ENCODE measurements around the gene LGALS3BP. TPM values are rescaled to one million over a fixed set of nuclear protein-coding genes. Genes with fewer than 3 reads are reported as not detected.

Gene LGALS3BP
- total and polyA plus RNA-seq, 2 of the 13 experiments (the other 11 are each of a cell fraction or from before 2014, with no cell fraction given), result 137 to 332 TPM

DNA sequence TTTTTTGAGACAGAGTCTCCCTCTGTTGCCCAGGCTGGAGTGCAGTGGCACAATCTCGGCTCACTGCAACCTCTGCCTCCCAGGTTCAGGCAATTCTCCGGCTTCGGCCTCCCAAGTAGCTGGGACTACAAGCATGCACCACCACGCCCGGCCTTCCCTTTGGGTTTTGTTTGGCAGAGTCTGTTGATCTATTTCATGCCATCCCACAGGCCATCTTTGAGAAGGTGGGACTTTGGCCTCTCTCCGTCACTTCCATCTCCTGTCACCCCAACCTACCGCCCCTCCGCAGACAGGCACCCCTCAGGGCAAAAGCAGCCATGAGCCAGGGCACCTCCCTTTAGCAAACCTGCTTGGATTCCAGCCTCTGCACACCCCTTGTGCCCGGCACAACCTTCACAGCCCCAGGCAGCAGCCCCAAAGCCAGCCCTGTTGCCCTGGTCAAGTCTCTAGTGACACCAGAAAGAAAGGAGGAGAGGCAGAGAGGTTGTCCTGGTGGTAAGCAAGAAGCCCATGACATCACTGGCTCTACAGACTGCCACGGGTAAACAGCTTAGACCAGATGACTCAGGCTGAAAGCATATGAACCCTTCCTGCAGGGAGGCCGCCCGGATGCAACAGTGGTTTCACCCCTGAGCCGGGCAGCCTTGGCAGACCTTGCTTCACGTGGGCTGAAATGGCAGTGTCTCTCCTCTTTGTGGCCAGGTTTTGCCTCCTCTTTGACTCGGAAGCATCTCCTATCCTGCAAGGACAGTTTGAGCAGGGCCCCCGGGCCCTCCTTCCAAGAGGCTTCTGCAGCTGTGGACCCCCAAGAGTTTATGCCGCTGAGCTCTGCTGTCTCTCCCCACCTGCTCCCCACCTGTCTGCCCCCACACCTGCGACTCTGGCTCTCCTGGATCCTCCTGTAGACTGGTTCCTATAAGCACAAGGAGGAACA lies 46.4 kb downstream of the LGALS3BP start (continued):
- TF ChIP-seq ZNF282 (IDR thresholded peaks at IDR 0.05; ENCODE audit: partially characterized antibody), result no peak
- TF ChIP-seq RFXAP (CRISPR knock-in tag; IDR thresholded peaks at IDR 0.05; ENCODE audit: borderline replicate concordance), result 0 out of 2 replicates have a peak, but pooled peaks have one; percentile 41
- no peak for TF ChIP-seq KLF15 (CRISPR knock-in tag; IDR thresholded peaks at IDR 0.05; ENCODE audit: borderline replicate concordance)
- 0 out of 2 replicates have a peak, but pooled peaks have one; percentile 18 for TF ChIP-seq ZBTB33 (CRISPR knock-in tag; IDR thresholded peaks at IDR 0.05)
- no peak for TF ChIP-seq CAMTA2 (CRISPR knock-in tag; IDR thresholded peaks at IDR 0.05; ENCODE audit: borderline replicate concordance)
- no peak for TF ChIP-seq KAT7 (CRISPR knock-in tag; IDR thresholded peaks at IDR 0.05; ENCODE audit: borderline replicate concordance)
- TF ChIP-seq ZNF432 (CRISPR knock-in tag; IDR thresholded peaks at IDR 0.05; ENCODE audit: borderline replicate concordance), result no peak
- TF ChIP-seq NR0B2 (CRISPR knock-in tag; IDR thresholded peaks at IDR 0.05), result no peak
- TF ChIP-seq DZIP1 (CRISPR knock-in tag; IDR thresholded peaks at IDR 0.05), result 0 out of 2 replicates have a peak, but pooled peaks have one; percentile 60
- no peak; the same call in 1 of the 2 replicates for TF ChIP-seq ZNF292 (CRISPR knock-in tag; IDR thresholded peaks at IDR 0.05; ENCODE audit: borderline replicate concordance, low read depth)
- peak; percentile 43; the same call in 1 of the 2 replicates for TF ChIP-seq ZFX (CRISPR knock-in tag; IDR thresholded peaks at IDR 0.05; ENCODE audit: low read depth)
- TF ChIP-seq ZNF761 (CRISPR knock-in tag; conservative IDR thresholded peaks at IDR 0.05), result no peak
- TF ChIP-seq ZBED4 (CRISPR knock-in tag; IDR thresholded peaks at IDR 0.05; ENCODE audit: borderline replicate concordance), result no peak
- no peak for TF ChIP-seq PHF21A (CRISPR knock-in tag; IDR thresholded peaks at IDR 0.05)
- TF ChIP-seq, protein P1, sequence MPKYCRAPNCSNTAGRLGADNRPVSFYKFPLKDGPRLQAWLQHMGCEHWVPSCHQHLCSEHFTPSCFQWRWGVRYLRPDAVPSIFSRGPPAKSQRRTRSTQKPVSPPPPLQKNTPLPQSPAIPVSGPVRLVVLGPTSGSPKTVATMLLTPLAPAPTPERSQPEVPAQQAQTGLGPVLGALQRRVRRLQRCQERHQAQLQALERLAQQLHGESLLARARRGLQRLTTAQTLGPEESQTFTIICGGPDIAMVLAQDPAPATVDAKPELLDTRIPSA (CRISPR knock-in tag; IDR thresholded peaks at IDR 0.05; ENCODE audit: borderline replicate concordance), result no peak
- TF ChIP-seq ZNF431 (CRISPR knock-in tag; IDR thresholded peaks at IDR 0.05; ENCODE audit: borderline replicate concordance, low read depth), result no peak

Data from HepG2 (cell line).